Kidney (tissue), 14 donors: Measurements from ENCODE around the gene ING3. TPM values are rescaled to one million over a fixed set of nuclear protein-coding genes. Genes with fewer than 3 reads are reported as not detected.

ENCODE experiments used
- DNase-seq, 5 donors: peaks; one replicate each; pipeline ENCODE4 v3.0.0-alpha.2; 2013 to 2020
- FAIRE-seq: peaks from 2 replicates; lab custom pipeline; 2012; peaks lifted over from hg19 to GRCh38; lab: Jason Lieb, UNC
- H3K27ac ChIP-seq, 2 donors: one replicate each; pipeline ENCODE4 v1.7.0; 2013; ENCODE audit warnings: low read depth in 2 of 2, low read length in 2 of 2, inconsistent platforms in 1 of 2
- H3K27me3 ChIP-seq: one replicate; pipeline ENCODE4 v1.7.1; 2013; ENCODE audit warnings: low read length, inconsistent platforms; ENCODE audit not compliant: control insufficient read depth, insufficient read depth
- H3K36me3 ChIP-seq, 3 donors: one replicate each; pipeline versions ENCODE4 v1.7.0 to v1.7.1; 2013; ENCODE audit warnings: low read length in 3 of 3, control low read depth in 1 of 3, inconsistent platforms in 1 of 3; ENCODE audit not compliant: insufficient read depth in 3 of 3, control insufficient read depth in 2 of 3
- H3K4me1 ChIP-seq, 3 donors: one replicate each; pipeline versions ENCODE4 v1.7.0 to v1.7.1; 2013; ENCODE audit warnings: low read length in 3 of 3, inconsistent platforms in 1 of 3, low read depth in 1 of 3; ENCODE audit not compliant: control insufficient read depth in 2 of 3, insufficient read depth in 2 of 3
- H3K4me3 ChIP-seq, 3 donors: one replicate each; pipeline versions ENCODE4 v1.7.0 to v1.8.1; 2013; ENCODE audit warnings: low read length in 3 of 3, control low read depth in 1 of 3, inconsistent platforms in 1 of 3
- H3K9ac ChIP-seq, 3 donors: one replicate each; pipeline versions ENCODE4 v1.7.0 to v1.7.1; 2013; ENCODE audit warnings: low read length in 3 of 3, control low read depth in 1 of 3, inconsistent platforms in 1 of 3
- H3K9me3 ChIP-seq, 3 donors: one replicate each; pipeline versions ENCODE4 v1.7.0 to v1.7.1; 2013; ENCODE audit warnings: low read length in 3 of 3, control low read depth in 1 of 3, inconsistent platforms in 1 of 3; ENCODE audit not compliant: control insufficient read depth in 2 of 3, insufficient read depth in 1 of 3
- intact Hi-C: fragments of 100-400 bp; cut with DNase I; formaldehyde crosslinking; loops from one replicate; pipeline ENCODE4 v1.11.1; 2022
- polyA plus RNA-seq: library from polyadenylated mRNA; stranded (reverse); fragments of 350-450 nt; fragmentation: Illumina TruSeq; extraction: RNeasy Lipid Tissue Mini Kit (QIAGEN cat#74804); gene quantifications from one replicate; pipeline ENCODE4 v1.2.3, GENCODE V29; 2014; ENCODE audit warnings: low read depth, low replicate concordance; ENCODE audit not compliant: insufficient read depth
- total RNA-seq: library from RNA; stranded (reverse); fragmentation: NEBNext Ultra II Directional; extraction: Animal tissue kit (Norgen Biotek cat#: 25700); gene quantifications from one replicate; pipeline ENCODE4 v1.2.1, GENCODE V29; 2021
- TF ChIP-seq, protein P1 (sequence below): IDR thresholded peaks from 3 replicates; pipeline ENCODE4 v1.5.1; 2012; ENCODE audit warnings: mild to moderate bottlenecking, moderate library complexity, borderline replicate concordance; ENCODE audit not compliant: insufficient read depth; ENCODE audit errors: extremely low read depth
- donor health status: control.
- donor health status: control.
- donor health status: control.
- donor health status: control.
- donor health status: control.
- donor health status: DM: yes; HTN: yes; CAD: no.
- donor health status: Normal renal cell carcinoma (clear cell type).

ING3 gene
- total and polyA plus RNA-seq, 2 donors from 2014 or later: 5.2 to 20.8 TPM

- Histone ChIP-seq H3K9ac (no peak overlapping the region), H3K27ac (peak overlapping the region in 1 of 2 donors; percentile 44), H3K9me3 (no peaks in the 10 kb centered on the region), H3K4me3 (no peak overlapping the region), H3K27me3 (no peaks in the 10 kb centered on the region), H3K4me1 (peaks cover 0 to 3% (median 0%) of the 10 kb centered on the region in 3 donors), H3K36me3 (no peaks in the 10 kb centered on the region)
- intact Hi-C loops: no loop called here
- TF ChIP-seq, protein P1, sequence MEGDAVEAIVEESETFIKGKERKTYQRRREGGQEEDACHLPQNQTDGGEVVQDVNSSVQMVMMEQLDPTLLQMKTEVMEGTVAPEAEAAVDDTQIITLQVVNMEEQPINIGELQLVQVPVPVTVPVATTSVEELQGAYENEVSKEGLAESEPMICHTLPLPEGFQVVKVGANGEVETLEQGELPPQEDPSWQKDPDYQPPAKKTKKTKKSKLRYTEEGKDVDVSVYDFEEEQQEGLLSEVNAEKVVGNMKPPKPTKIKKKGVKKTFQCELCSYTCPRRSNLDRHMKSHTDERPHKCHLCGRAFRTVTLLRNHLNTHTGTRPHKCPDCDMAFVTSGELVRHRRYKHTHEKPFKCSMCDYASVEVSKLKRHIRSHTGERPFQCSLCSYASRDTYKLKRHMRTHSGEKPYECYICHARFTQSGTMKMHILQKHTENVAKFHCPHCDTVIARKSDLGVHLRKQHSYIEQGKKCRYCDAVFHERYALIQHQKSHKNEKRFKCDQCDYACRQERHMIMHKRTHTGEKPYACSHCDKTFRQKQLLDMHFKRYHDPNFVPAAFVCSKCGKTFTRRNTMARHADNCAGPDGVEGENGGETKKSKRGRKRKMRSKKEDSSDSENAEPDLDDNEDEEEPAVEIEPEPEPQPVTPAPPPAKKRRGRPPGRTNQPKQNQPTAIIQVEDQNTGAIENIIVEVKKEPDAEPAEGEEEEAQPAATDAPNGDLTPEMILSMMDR: no peak
- no peak for FAIRE-seq
- DNase-seq: peak in 2 of 5 donors; percentile 68 to 72
Observed at GRCh38 chr7:121023683-121024511, 73.3 kb downstream of the ING3 start.

DNA sequence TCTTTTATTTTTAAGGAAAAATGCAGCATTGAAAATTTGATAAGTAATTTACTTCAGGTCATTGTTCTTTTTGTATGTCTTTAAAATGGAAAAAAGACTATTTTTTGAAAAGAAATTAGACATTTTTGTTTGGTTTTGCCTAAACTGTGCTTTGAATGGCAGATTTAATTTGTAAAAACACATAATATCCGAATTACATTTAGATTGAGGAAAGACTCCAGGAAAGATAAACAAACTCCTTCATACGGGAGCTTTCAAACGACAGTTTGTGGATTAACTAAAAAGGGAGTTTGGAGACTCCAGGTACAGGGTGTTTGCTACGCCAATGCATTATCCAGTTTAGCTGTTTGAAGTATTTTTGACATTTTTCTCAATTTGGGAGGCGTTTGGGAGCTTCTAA is 74.0 kb downstream of the ING3 start:
- no peaks in the 10 kb centered on the region for H3K27me3 ChIP-seq
- TF ChIP-seq, protein P1: no peak
- H3K4me1 ChIP-seq: peaks cover 0 to 3% (median 0%) of the 10 kb centered on the region in 3 donors
- no peak for DNase-seq
- FAIRE-seq: no peak
- H3K36me3 ChIP-seq: no peaks in the 10 kb centered on the region
- no peaks in the 10 kb centered on the region for H3K9me3 ChIP-seq
- no peak overlapping the region for H3K9ac ChIP-seq
- H3K27ac ChIP-seq: no peak overlapping the region
- H3K4me3 ChIP-seq: no peak overlapping the region
- intact Hi-C loops: no loop called here

DNA sequence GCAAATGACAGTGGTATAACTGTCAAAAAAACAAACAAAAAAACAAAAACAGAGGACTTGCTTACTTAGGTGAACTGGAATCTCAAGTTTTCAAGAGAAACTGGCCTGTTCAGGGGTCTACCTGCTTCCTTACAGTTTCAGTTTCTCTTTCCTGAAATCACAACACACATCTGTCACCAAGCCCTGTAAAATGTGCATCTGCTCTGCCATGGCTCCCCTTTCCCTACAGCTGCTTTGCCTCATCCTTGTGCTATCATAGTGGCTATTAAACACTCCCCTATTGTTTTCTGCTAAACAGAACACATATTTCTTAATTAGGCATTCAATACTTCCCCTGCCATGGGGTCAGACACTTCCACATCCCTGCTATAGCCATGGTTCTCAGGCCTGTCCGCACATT is 75.6 kb downstream of the ING3 start:
- DNase-seq (no peak), FAIRE-seq (no peak)
- H3K9ac ChIP-seq: no peak overlapping the region
- H3K27me3 ChIP-seq: no peaks in the 10 kb centered on the region
- TF ChIP-seq, protein P1: no peak
- no peak overlapping the region for H3K4me3 ChIP-seq
- peaks cover 0 to 3% (median 0%) of the 10 kb centered on the region in 3 donors for H3K4me1 ChIP-seq
- intact Hi-C loops: no loop called here
- H3K27ac ChIP-seq: no peak overlapping the region
- H3K9me3 ChIP-seq: no peaks in the 10 kb centered on the region
- no peaks in the 10 kb centered on the region for H3K36me3 ChIP-seq
